ENCODE data around the gene TTF2. TPM values are rescaled to one million over a fixed set of nuclear protein-coding genes. Genes with fewer than 3 reads are reported as not detected.

TTF2 gene
- total and polyA plus RNA-seq, 2 of the 8 experiments (the other 6 are each of a cell fraction or from before 2014, with no cell fraction given): 16.9 to 89.6 TPM

DNA sequence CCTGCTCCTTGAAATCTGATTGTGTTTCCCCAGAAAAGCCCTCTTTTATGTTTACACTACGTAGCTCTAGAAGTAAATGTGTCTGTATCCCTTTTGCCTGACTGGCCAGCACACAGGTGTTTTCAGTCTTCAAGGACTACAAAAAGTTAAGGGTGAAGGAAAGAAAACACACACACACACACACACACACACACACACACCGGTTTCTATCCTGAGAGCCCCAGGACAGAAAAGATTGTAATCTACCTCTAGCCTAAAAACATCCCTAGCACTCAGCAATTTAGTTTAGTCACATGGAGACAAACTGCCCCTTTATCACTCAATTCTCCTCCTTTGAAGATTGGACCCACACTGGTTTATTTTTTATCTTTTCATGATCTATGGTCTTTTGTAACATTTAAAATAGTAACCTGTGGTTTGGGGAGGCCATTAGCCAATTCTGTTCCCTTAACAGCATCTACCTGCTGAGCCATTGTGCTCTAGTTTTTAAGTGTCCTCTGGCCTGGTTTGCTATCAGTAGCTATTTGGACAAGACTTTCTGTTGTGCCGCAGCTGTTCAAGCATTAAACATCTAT, 77.2 kb downstream of the TTF2 start:
- no peak overlapping the region for H2BK5ac ChIP-seq (ENCODE audit: low read depth, low read length)
- H3K14ac ChIP-seq (ENCODE audit: insufficient read length): no peak overlapping the region
- no peaks in the 10 kb centered on the region for H3K36me3 ChIP-seq (ENCODE audit: control insufficient read depth in 2 of 4, insufficient read depth in 4 of 4, low read length in 3 of 4)
- H3K79me2 ChIP-seq (ENCODE audit: control insufficient read depth in 1 of 2, insufficient read depth in 2 of 2, low read length in 2 of 2): no peaks in the 10 kb centered on the region
- no peak overlapping the region for H3K56ac ChIP-seq (replicated peaks; ENCODE audit: insufficient read length, low read depth, low read length)
- no peaks in the 10 kb centered on the region for H3K9me3 ChIP-seq (ENCODE audit: insufficient read depth in 2 of 2, low read depth in 1 of 2, low read length in 1 of 2)
- no peak overlapping the region; the same call in 1 of the 2 replicates for H3K18ac ChIP-seq (ENCODE audit: extremely low read depth, low read length)
- POLR2A ChIA-PET (ENCODE audit: partially characterized antibody): interaction anchor here (0.6 to 1.1 kb wide), 2 partner anchors 119 to 148 kb away, joined by 3 read pairs; no protein-coding TSS in a partner anchor
- no peak overlapping the region for H3K4ac ChIP-seq (replicated peaks; ENCODE audit: insufficient read length, low read depth, low read length)
- no peak for TF ChIP-seq TEAD4 (IDR thresholded peaks at IDR 0.05; ENCODE audit: low read depth, low read length)
- TF ChIP-seq SIN3A (conservative IDR thresholded peaks at IDR 0.05 in 1 of 2, IDR thresholded peaks at IDR 0.05 in 1 of 2; ENCODE audit: low read depth in 1 of 2, low read length in 2 of 2): no peak
- TF ChIP-seq, protein P1, sequence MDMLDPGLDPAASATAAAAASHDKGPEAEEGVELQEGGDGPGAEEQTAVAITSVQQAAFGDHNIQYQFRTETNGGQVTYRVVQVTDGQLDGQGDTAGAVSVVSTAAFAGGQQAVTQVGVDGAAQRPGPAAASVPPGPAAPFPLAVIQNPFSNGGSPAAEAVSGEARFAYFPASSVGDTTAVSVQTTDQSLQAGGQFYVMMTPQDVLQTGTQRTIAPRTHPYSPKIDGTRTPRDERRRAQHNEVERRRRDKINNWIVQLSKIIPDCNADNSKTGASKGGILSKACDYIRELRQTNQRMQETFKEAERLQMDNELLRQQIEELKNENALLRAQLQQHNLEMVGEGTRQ (IDR thresholded peaks at IDR 0.05; ENCODE audit: low read length): no peak
- TF ChIP-seq CHD2 (IDR thresholded peaks at IDR 0.05; ENCODE audit: low read length): no peak
- no peak for TF ChIP-seq EP300 (IDR thresholded peaks at IDR 0.05; ENCODE audit: borderline replicate concordance in 1 of 2, low read depth in 2 of 2, low read length in 2 of 2)
- TF ChIP-seq BCL11A (IDR thresholded peaks at IDR 0.05; ENCODE audit: low read depth in 2 of 2, low read length in 2 of 2): no peak
- no peak for TF ChIP-seq TAF7 (optimal IDR thresholded peaks at IDR 0.05; ENCODE audit: borderline replicate concordance, low read depth, low read length)
- no peak for TF ChIP-seq RNF2 (IDR thresholded peaks at IDR 0.05; ENCODE audit: borderline replicate concordance, low read depth, low read length, missing control alignments, poor library complexity, severe bottlenecking)
- TF ChIP-seq CTBP2 (IDR thresholded peaks at IDR 0.05; ENCODE audit: borderline replicate concordance, insufficient read depth, insufficient read length, low read length): no peak
- no peak for TF ChIP-seq RBBP5 (IDR thresholded peaks at IDR 0.05; ENCODE audit: borderline replicate concordance, low read depth, low read length)
- no peaks in the 10 kb centered on the region; the same call in 1 of the 2 replicates for H3K23me2 ChIP-seq (ENCODE audit: low read depth, low read length)
- H3K4me3 ChIP-seq (ENCODE audit: extremely low read depth in 1 of 4, insufficient read depth in 2 of 4, low read depth in 3 of 4, low read length in 4 of 4): no peak overlapping the region
- H2BK120ac ChIP-seq (replicated peaks; ENCODE audit: low read depth, low read length): peak overlapping the region; percentile 41
- H4K20me1 ChIP-seq (replicated peaks in 1 of 2; ENCODE audit: control insufficient read depth in 1 of 2, insufficient read depth in 2 of 2, low read length in 2 of 2): no peaks in the 10 kb centered on the region
- no peak overlapping the region for H2BK20ac ChIP-seq (ENCODE audit: low read length)
- no peak overlapping the region for H2AFZ ChIP-seq (ENCODE audit: low read length)
- no peak overlapping the region for H2BK15ac ChIP-seq (ENCODE audit: low read length)
- H4K5ac ChIP-seq (ENCODE audit: insufficient read length, low read depth, low read length): no peak overlapping the region
- no peaks in the 10 kb centered on the region for H3K79me1 ChIP-seq (ENCODE audit: low read depth, low read length)
- 0 out of 2 replicates have a peak overlapping the region, but pooled peaks have one; percentile 24 for H3K27ac ChIP-seq (ENCODE audit: low read depth, low read length)
- no peak overlapping the region for H4K91ac ChIP-seq (replicated peaks; ENCODE audit: insufficient read length, low read length)
- CTCF ChIA-PET (ENCODE audit: partially characterized antibody): interaction anchor here (0.7 to 4.3 kb wide), 6 partner anchors 9 to 147 kb away, joined by 3 to 23 read pairs (median 6); no protein-coding TSS in a partner anchor
- no peak overlapping the region for H2AK5ac ChIP-seq (ENCODE audit: low read depth, low read length)
- 82% methylated on average over 2 of the region's 3 CpGs; no CpG with 5 or more reads in 1 of the 2 experiments for whole genome bisulfite sequencing, 2 experiments (ENCODE audit: extremely low coverage in 1 of 2, insufficient coverage in 1 of 2, insufficient read length in 1 of 2, insufficient replicate concordance in 2 of 2, low coverage in 1 of 2, low lambda C conversion rate in 2 of 2, missing lambda C conversion rate in 1 of 2)
- H3K9ac ChIP-seq (replicated peaks in 1 of 4; ENCODE audit: extremely low read depth in 1 of 4, low read depth in 3 of 4, low read length in 3 of 4): no peak overlapping the region
- H3K23ac ChIP-seq (ENCODE audit: insufficient read length): no peak overlapping the region
- no peak overlapping the region for H4K8ac ChIP-seq (ENCODE audit: extremely low read depth, insufficient read depth, low read length)
- DNase-seq (ENCODE audit: low read depth in 1 of 2, low spot score in 2 of 2) (no peak), FAIRE-seq (no peak)
- H3K27me3 ChIP-seq (replicated peaks in 1 of 4; ENCODE audit: control insufficient read depth in 3 of 4, extremely low read depth in 1 of 4, insufficient read depth in 3 of 4, low read length in 3 of 4): no peaks in the 10 kb centered on the region
- no peak overlapping the region for H2BK12ac ChIP-seq (ENCODE audit: low read depth, low read length)
- H3K4me2 ChIP-seq (ENCODE audit: insufficient read depth in 1 of 2, low read depth in 2 of 2, low read length in 2 of 2): peak overlapping the region; percentile 2 to 36; a peak in 1 of 4 replicates
- H3K4me1 ChIP-seq (replicated peaks in 1 of 4; ENCODE audit: control insufficient read depth in 3 of 4, insufficient read depth in 4 of 4, low read length in 3 of 4): peaks cover 0 to 16% (median 12%) of the 10 kb centered on the region in 4 experiments; a peak in 4 of 7 replicates
